HG03565 (cell line): ENCODE measurements around the gene MAD2L1BP.
A peak's percentile ranks its signal among the peaks of the same experiment; 100 is the strongest.
"Not testable (repeated sequence)": the region's sequence is repeated elsewhere in the genome, so short reads cannot be mapped to it uniquely, and the experiment has no call there.

Experiments used
- ATAC-seq: cut with Tn5 transposase; IDR thresholded peaks from one replicate; pipeline ENCODE4 v1.9.1; 2021; ENCODE audit warnings: mild to moderate bottlenecking, moderate library complexity; ENCODE audit not compliant: unreplicated experiment

Gene MAD2L1BP

GRCh38 chr6:43635387-43636307, at the start of gene MAD2L1BP:
Gene MAD2L1BP, plus strand, starts transcription at chr6:43635840. Its CDS starts 36 bp downstream, at chr6:43635876.
- peak; percentile 78 for ATAC-seq

DNA sequence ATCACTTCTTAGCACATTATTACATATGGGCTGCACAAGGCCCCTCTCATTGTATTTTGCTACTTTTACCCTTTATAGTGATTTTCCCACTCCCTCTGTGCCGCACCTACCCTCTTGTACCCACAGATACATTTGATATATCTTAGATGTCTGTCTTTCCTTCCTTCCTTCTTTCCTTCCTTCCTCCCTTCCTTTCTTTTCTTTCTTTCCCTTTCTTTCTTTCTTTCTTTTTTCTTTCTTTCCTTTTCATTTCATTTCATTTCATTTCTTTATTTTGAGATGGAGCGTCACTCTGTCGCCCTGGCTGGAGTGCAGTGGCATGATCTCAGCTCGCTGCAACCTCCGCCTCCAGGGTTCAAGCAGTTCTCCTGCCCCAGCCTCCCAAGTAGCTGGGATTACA, 47.4 kb upstream of the MAD2L1BP start:
- no peak for ATAC-seq

DNA sequence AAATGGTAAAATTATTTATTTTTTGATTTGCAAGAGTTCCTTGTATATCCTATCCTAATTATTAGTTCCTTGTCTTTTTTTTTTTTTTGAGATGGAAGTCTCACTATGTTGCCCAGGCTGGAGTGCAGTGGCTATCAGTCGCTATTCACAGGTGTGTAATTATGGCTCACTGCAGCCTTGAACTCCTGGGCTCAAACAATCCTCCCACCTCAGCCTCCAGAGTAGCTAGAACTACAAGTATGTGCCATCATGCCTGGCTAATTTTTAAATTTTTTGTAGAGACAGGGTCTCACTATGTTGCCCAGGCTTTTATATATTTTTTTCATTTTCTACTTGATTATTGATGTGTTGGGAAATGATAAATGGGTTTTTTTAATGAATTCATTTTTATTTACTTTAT, 46.1 kb upstream of the MAD2L1BP start:
- not testable (repeated sequence) for ATAC-seq

- ATAC-seq = no peak
These were observed 41.7 kb upstream of the MAD2L1BP start for GRCh38 chr6:43593938-43594337.

GRCh38 chr6:43600595-43600994, 35.0 kb upstream of the MAD2L1BP start:
- no peak for ATAC-seq

DNA sequence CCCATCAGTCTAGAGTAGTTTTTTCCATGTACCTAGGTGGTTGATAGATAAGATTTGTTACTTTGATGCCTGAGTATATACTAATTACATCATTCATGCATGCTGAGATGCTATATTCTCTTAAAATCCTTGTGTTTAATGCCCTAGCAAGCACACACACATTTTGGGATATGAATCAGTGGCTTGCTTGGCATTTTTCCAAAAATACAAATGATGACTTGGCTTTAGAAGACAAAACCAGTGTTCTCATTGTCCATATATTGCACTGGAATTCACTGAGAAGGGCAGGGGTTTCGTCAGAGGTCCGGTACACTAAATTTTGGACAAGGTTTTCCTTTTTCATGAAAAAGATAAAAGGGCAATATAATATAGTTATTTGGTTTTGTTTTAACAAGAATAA, 31.5 kb upstream of the MAD2L1BP start:
- ATAC-seq = no peak

DNA sequence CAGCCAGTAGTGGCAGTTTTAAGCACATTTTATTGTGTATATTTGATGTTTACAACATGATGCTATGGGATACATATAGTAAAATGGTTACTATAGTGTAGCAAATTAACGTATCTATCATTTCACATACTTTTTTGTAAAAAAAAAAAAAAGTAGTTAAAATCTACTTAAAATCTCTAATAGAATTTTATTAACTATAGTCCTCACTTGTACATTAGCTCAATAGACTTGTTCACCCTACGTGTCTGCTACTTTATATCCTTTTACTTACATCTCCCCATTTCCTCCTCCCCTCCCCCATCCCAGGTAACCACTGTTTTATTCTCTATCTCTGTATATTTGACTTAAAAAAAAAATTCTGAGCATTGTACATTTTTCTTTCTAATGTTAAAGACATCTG, 29.6 kb upstream of the MAD2L1BP start:
- no peak for ATAC-seq

- no peak for ATAC-seq
These were observed 27.3 kb upstream of the MAD2L1BP start for GRCh38 chr6:43608310-43608763.

DNA sequence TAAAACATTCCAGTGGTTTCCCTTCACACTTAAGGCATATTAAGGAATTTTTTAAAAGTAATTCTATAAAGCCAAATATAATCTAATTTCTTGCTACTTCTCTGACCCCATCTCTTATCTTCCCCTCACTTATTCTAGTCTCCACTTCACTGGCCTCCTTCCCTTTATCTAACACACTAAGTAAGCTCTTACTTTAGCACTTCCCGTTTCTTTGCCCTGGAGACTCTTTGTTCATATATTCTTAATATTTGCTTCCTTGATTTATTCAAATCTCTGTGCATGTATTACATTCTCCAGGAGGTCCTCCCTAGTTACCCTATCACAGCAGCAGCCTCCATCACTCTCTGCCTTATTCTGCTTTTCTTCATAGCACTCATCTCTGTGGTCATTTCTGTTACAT, 26.8 kb upstream of the MAD2L1BP start:
- ATAC-seq = no peak

DNA sequence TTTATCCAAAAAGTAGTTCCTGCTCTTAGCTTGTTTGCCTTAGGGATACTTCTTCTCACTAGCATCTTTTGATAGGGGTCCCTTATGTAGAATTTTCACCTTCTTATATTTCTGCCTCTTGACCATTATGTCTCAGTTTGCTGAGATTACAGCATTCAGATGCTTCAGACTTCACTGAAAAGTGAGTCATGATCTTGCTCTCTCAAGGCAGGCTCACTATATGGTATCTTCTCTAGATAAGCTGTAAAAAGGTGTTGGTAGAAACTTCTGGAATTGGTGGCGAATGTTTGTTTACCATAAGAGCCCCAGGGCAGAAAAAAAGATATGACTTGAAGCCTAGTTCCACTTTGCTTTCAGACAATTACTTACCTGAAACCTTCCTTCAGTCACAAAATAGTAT, 26.2 kb upstream of the MAD2L1BP start:
- ATAC-seq = no peak

DNA sequence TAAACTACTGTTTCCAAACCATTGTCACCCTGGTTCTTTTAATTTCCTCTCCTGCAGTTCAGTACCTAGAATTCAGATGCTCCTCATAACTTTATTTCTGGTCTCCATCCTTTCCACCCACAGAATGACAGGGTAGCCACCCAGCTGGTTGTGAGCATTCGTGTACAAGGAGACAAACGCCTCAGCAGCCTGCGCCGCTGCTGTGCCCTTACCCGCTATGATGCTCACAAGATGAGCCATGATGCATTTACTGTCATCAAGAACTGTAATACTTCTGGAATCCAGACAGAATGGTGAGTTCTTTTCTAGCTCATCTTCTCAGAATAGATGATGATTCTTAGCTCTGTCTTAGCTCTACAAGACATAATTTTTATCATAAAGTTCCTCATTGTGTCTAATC, 25.2 kb upstream of the MAD2L1BP start:
- ATAC-seq = no peak

DNA sequence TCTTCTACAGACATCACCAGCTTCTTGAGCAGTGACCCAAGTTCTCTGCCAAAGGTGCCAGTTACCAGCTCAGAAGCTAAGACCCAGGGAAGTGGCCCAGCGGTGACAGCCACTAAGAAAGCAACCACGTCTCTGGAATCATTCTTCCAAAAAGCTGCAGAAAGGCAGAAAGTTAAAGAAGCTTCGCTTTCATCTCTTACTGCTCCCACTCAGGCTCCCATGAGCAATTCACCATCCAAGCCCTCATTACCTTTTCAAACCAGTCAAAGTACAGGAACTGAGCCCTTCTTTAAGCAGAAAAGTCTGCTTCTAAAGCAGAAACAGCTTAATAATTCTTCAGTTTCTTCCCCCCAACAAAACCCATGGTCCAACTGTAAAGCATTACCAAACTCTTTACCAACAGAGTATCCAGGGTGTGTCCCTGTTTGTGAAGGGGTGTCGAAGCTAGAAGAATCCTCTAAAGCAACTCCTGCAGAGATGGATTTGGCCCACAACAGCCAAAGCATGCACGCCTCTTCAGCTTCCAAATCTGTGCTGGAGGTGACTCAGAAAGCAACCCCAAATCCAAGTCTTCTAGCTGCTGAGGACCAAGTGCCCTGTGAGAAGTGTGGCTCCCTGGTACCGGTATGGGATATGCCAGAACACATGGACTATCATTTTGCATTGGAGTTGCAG, 21.8 kb upstream of the MAD2L1BP start:
- no peak for ATAC-seq

DNA sequence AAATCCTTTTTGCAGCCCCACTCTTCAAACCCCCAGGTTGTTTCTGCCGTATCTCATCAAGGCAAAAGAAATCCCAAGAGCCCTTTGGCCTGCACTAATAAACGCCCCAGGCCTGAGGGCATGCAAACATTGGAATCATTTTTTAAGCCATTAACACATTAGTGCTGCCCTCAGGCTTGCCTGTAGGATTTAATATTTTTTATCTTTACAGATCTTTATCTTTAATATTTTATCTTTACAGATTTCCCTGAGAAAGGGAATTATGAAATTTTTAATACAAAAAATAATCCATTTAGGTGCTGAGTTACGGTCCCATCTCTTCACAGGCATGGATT, 21.3 kb upstream of the MAD2L1BP start:
- no peak for ATAC-seq

DNA sequence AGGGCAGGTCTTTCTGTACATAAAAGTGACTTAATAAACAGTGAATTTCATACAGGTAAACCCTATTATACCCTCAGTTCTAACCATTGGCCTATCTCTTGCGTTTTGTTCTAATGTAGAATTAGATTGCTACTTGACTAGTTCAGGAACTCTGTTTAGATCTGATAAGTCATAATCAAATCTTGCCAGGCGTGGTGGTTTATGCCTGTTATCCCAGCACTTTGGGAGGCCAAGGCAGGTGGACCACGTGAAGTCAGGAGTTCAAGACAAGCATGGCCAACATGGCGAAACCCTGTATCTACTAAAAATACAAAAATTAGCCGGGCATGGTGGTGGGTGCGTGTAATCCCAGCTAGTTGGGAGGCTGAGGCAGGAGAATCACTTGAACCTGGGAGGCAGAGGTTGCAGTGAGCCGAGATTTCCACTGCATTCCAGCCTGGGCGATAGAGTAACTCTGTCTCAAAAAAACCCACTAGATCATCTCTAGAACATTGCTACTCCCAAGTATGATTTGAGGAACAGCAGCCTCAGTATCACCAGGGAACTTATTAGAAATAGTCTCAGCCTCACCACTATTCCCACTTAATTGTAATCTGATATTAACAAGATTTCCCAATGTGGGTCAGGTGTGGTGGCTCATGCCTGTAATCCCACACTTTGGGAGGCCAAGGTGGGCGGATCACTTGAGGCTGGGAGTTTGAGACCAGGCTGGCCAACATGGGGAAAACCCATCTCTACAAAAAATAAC, 18.7 kb upstream of the MAD2L1BP start:
- ATAC-seq = no peak

DNA sequence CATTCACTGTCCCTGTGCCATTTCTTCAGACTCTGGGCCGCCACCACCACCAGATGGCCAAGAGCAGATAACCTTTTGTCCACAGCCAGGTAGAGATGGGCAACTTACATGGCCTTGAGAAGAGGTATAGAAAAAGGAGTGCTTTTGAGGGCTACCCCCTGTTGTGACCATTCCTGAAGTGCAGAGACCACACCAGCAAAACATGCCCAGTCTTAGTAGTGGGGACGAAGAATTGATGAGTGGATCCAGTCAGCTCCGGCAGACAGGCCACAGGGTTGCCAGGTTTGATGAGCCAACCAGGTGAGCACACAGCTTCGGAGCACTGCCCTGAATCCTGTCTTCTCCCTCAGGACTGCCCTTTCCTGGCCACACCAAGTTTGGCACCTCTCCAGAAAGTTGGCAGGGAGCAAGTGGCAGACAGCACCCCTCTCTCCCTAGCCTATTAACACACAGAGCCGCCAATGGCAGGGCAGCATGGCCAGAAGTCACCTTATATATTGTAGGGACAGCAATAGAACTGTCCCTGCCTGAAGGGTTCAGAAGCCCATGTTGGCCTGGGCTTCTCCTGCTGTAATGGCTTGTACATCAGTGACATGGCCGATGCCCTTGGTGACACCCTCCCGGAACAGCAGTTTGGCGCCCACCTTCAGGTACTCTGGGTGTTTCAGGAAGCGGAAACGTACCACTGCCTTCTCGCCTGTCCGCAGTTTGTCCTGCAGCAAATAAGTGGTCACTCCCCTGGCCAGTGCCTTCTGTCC, 14.4 kb upstream of the MAD2L1BP start:
- ATAC-seq = no peak

GRCh38 chr6:43621836-43622180, 13.8 kb upstream of the MAD2L1BP start:
- no peak for ATAC-seq

- no peak for ATAC-seq
These were observed 13.1 kb upstream of the MAD2L1BP start for GRCh38 chr6:43622541-43622940.

DNA sequence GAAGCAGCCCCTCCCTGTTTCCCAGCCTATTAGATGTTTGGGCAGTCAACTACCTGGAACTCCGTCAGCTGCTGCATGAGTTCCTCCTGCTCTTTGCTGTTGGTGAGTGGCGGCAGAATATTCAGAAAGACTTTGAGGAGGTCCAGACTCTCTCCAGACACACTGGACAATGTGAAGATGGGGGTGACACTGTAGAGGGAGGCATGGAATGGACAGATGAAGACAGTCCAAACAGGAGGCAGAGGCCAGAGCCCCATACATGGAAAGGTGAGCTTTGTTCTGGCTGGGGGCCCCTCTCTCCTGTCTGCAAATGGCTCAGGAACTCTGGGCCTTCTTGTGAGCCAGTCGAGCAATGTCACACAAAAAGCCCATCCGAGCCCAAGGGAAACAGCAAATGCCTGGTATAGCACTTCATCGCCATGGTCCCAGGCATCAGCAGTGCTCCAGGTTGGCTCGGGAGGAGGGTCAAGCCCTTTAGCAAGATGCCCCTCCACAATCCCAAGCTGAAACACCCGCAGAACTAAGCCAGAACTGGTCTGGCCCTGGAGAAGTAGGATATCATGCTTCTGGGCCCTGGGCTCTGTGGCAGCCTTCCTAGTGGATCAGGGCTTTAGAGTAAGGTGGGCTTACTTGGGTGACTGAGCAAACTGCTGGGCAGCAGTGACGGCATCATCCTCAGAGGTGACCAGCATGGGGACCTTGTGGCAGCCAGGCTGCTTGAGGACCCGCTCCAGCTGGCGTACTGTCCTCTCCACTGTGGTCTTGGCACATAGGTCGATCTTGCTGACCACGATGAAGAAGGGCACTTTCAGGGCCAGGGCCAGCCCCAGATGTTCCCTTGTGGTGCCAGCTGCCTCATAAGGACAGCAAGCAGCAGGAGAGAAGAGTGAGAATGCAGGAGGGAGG, 11.5 kb upstream of the MAD2L1BP start:
- no peak for ATAC-seq

- ATAC-seq = no peak
These were observed 10.8 kb upstream of the MAD2L1BP start for GRCh38 chr6:43624786-43625288.
